HFF-Myc (cell line): ENCODE data around the gene PDPR.
"Not testable (repeated sequence)": the region's sequence is repeated elsewhere in the genome, so short reads cannot be mapped to it uniquely, and the experiment has no call there.

Experiments
- DNase-seq: peaks from one replicate; pipeline ENCODE4 v3.0.0-alpha.2; 2011; ENCODE audit warnings: low read depth; ENCODE audit errors: extremely low read depth
- H3K4me3 ChIP-seq: replicated peaks from 2 replicates; pipeline ENCODE4 v1.5.1; 2011; ENCODE audit warnings: low read depth, mild to moderate bottlenecking, control low read depth, low read length

Gene PDPR

GRCh38 chr16:70187858-70188607 is 73.9 kb downstream of the PDPR start:
- not testable (repeated sequence) for H3K4me3 ChIP-seq, DNase-seq

GRCh38 chr16:70188608-70188915 is 74.4 kb downstream of the PDPR start:
- not testable (repeated sequence) for DNase-seq, H3K4me3 ChIP-seq

- not testable (repeated sequence) for H3K4me3 ChIP-seq, DNase-seq
These were observed 76.4 kb downstream of the PDPR start for GRCh38 chr16:70190574-70190973.

- H3K4me3 ChIP-seq, DNase-seq: not testable (repeated sequence)
These were observed 82.7 kb downstream of the PDPR start for GRCh38 chr16:70196683-70197300.

- not testable (repeated sequence) for DNase-seq, H3K4me3 ChIP-seq
These were observed 83.5 kb downstream of the PDPR start for GRCh38 chr16:70197611-70198010.

GRCh38 chr16:70198230-70198629 is 84.1 kb downstream of the PDPR start:
- not testable (repeated sequence) for H3K4me3 ChIP-seq, DNase-seq

GRCh38 chr16:70198666-70199065 is 84.5 kb downstream of the PDPR start:
- not testable (repeated sequence) for H3K4me3 ChIP-seq, DNase-seq

- not testable (repeated sequence) for DNase-seq, H3K4me3 ChIP-seq
These were observed 85.0 kb downstream of the PDPR start for GRCh38 chr16:70199170-70199569.

- DNase-seq, H3K4me3 ChIP-seq: not testable (repeated sequence)
These were observed 85.9 kb downstream of the PDPR start for GRCh38 chr16:70200063-70200462.

GRCh38 chr16:70203508-70203907 is 89.4 kb downstream of the PDPR start:
- not testable (repeated sequence) for H3K4me3 ChIP-seq, DNase-seq

- not testable (repeated sequence) for H3K4me3 ChIP-seq, DNase-seq
These were observed 89.9 kb downstream of the PDPR start for GRCh38 chr16:70204010-70204409.

GRCh38 chr16:70204668-70205405 is 90.7 kb downstream of the PDPR start:
- H3K4me3 ChIP-seq, DNase-seq: not testable (repeated sequence)

GRCh38 chr16:70206382-70206781 is 92.2 kb downstream of the PDPR start:
- H3K4me3 ChIP-seq, DNase-seq: not testable (repeated sequence)
